Hepatocyte (in vitro differentiated cells): ENCODE results near the gene BCAR1.

Source experiments
- EZH2 ChIP-seq: fragments of 200-600 bp; sonication (generic); IDR thresholded peaks from 2 replicates; pipeline ENCODE4 v1.6.1; 2016; ENCODE audit warnings: antibody characterized with exemption, mild to moderate bottlenecking, borderline replicate concordance
- EZH2phosphoT487 ChIP-seq: fragments of 200-600 bp; sonication (generic); IDR thresholded peaks from one replicate; pipeline ENCODE4 v1.6.1; 2018; ENCODE audit warnings: antibody characterized with exemption, mild to moderate bottlenecking, low read depth, moderate library complexity; ENCODE audit not compliant: unreplicated experiment, severe bottlenecking
- TF ChIP-seq, protein P1 (sequence below): fragments of 200-600 bp; sonication (generic); IDR thresholded peaks from 2 replicates; pipeline ENCODE4 v1.5.1; 2016; ENCODE audit warnings: antibody characterized with exemption, mild to moderate bottlenecking; ENCODE audit not compliant: poor library complexity

DNA sequence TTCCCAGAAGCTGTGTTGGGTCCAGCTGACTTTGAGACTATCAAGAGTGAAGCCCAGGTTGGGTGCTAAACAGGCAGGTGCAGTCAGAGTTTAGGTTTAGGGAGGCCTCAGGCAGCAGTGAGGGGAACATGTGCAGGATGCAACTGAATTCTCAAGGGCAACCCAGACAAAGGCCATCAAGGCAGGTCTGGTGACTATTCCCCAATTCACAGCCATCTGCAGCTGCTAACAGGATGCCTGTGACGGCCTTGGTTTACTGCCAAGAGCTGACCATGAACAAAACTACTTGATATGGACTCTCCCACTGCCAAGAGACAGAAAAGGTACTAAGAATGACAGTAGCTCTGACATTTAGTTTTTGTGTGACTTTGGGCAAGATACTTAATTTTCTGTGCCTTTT, 45.2 kb upstream of the BCAR1 start:
- TF ChIP-seq, protein P1, sequence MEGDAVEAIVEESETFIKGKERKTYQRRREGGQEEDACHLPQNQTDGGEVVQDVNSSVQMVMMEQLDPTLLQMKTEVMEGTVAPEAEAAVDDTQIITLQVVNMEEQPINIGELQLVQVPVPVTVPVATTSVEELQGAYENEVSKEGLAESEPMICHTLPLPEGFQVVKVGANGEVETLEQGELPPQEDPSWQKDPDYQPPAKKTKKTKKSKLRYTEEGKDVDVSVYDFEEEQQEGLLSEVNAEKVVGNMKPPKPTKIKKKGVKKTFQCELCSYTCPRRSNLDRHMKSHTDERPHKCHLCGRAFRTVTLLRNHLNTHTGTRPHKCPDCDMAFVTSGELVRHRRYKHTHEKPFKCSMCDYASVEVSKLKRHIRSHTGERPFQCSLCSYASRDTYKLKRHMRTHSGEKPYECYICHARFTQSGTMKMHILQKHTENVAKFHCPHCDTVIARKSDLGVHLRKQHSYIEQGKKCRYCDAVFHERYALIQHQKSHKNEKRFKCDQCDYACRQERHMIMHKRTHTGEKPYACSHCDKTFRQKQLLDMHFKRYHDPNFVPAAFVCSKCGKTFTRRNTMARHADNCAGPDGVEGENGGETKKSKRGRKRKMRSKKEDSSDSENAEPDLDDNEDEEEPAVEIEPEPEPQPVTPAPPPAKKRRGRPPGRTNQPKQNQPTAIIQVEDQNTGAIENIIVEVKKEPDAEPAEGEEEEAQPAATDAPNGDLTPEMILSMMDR: no peak
- TF ChIP-seq EZH2: no peak
- TF ChIP-seq EZH2phosphoT487: no peak
